Measurements from ENCODE around the gene RNLS. TPM values are rescaled to one million over a fixed set of nuclear protein-coding genes. Genes with fewer than 3 reads are reported as not detected.

Gene RNLS
- total RNA-seq, 1 experiment from 2014 or later = not detected

- ChIA-PET RAD21 (ENCODE audit: low non-redundant PET in 1 of 2, low total read pairs in 2 of 2, uncharacterized antibody in 2 of 2, unreplicated experiment in 2 of 2) (no interaction called here), CTCF (no interaction called here), POLR2A (no interaction called here)
- Histone ChIP-seq H3K9me2 (ENCODE audit: insufficient read depth) (no peaks in the 10 kb centered on the region), H3K4me2 (ENCODE audit: low read length) (no peak overlapping the region), H3K27me3 (ENCODE audit: insufficient read depth, low read length) (no peaks in the 10 kb centered on the region), H3K9ac (ENCODE audit: low read length) (no peak overlapping the region), H4K20me1 (ENCODE audit: insufficient read depth) (no peaks in the 10 kb centered on the region), H3K4me3 (replicated peaks in 1 of 2; ENCODE audit: low read depth in 1 of 2, low read length in 2 of 2) (no peak overlapping the region), H3K4me1 (ENCODE audit: control insufficient read depth in 1 of 2, insufficient read depth in 2 of 2, low read length in 2 of 2) (no peaks in the 10 kb centered on the region), H3K36me3 (ENCODE audit: control insufficient read depth in 1 of 2, insufficient read depth in 2 of 2, low read length in 2 of 2) (no peaks in the 10 kb centered on the region), H3K27ac (ENCODE audit: low read depth, low read length) (no peak overlapping the region), H3K9me3 (ENCODE audit: control insufficient read depth in 1 of 2, insufficient read depth in 1 of 2, low read depth in 1 of 2, low read length in 2 of 2) (no peaks in the 10 kb centered on the region), H2AFZ (ENCODE audit: low read depth, low read length, poor library complexity, severe bottlenecking) (no peak overlapping the region), H3K79me2 (ENCODE audit: insufficient read depth, low read length) (no peaks in the 10 kb centered on the region)
- no peak for TF ChIP-seq TCF7L2 (IDR thresholded peaks at IDR 0.05; ENCODE audit: borderline replicate concordance, extremely low read depth, insufficient read depth, insufficient read length)
- TF ChIP-seq EZH2 (IDR thresholded peaks at IDR 0.05) = no peak
- no peak for TF ChIP-seq SP1 (IDR thresholded peaks at IDR 0.05; ENCODE audit: low read depth)
- TF ChIP-seq SIN3A (IDR thresholded peaks at IDR 0.05; ENCODE audit: low read depth) = no peak
- no peak for TF ChIP-seq POLR2AphosphoS5 (IDR thresholded peaks at IDR 0.05; ENCODE audit: low read depth, low read length)
- intact Hi-C loops (cut with micrococcal nuclease) = no loop called here
- ATAC-seq (no peak), DNase-seq (ENCODE audit: low read depth, low spot score) (no peak)
- BruUV-seq (replicated peaks) = no TSS peak
Observed at GRCh38 chr10:88346144-88346977, 236.8 kb downstream of the RNLS start.

DNA sequence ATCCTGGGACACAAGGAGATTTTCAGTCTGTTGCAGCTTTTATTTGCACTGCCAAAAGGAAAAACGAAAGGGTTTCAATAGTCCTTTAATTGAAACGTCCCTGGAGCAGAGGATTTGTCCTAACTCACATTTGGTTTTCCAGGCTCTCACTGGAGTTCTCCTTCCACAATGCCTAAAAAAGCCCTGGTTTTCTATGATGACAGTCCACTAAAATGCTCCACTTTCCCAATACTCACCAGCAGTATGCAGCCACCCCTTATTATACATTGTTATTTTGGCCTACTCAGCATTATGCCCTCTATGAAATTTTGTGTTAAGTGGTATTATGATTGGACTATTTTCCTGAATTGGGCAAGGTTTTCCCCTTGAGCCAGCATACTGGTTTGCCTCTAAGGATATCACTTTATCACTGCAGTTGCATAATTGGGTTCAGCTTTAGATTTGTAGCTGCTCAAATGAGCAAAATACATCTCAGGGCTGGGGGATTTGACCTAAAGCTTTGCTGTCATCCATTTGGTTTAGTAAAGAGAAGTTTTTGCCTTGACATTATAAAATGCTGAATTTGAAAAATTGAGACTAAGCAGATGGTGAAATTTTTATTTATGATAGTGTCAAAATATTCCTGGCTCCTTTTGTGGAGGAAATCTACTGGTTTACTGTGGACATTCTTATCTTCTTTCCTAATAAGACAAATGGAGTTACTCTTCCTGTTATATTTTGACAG is 239.2 kb downstream of the RNLS start:
- Histone ChIP-seq H3K79me2 (ENCODE audit: insufficient read depth, low read length) (no peaks in the 10 kb centered on the region), H4K20me1 (ENCODE audit: insufficient read depth) (no peaks in the 10 kb centered on the region), H3K27me3 (ENCODE audit: insufficient read depth, low read length) (no peaks in the 10 kb centered on the region), H3K4me1 (ENCODE audit: control insufficient read depth in 1 of 2, insufficient read depth in 2 of 2, low read length in 2 of 2) (no peaks in the 10 kb centered on the region), H3K27ac (ENCODE audit: low read depth, low read length) (no peak overlapping the region), H3K9ac (ENCODE audit: low read length) (no peak overlapping the region), H3K9me2 (ENCODE audit: insufficient read depth) (no peaks in the 10 kb centered on the region), H3K4me2 (ENCODE audit: low read length) (no peak overlapping the region), H3K9me3 (ENCODE audit: control insufficient read depth in 1 of 2, insufficient read depth in 1 of 2, low read depth in 1 of 2, low read length in 2 of 2) (no peaks in the 10 kb centered on the region), H3K36me3 (ENCODE audit: control insufficient read depth in 1 of 2, insufficient read depth in 2 of 2, low read length in 2 of 2) (no peaks in the 10 kb centered on the region), H2AFZ (ENCODE audit: low read depth, low read length, poor library complexity, severe bottlenecking) (no peak overlapping the region), H3K4me3 (replicated peaks in 1 of 2; ENCODE audit: low read depth in 1 of 2, low read length in 2 of 2) (no peak overlapping the region)
- RAD21 ChIA-PET (ENCODE audit: low non-redundant PET in 1 of 2, low total read pairs in 2 of 2, uncharacterized antibody in 2 of 2, unreplicated experiment in 2 of 2) = no interaction called here
- CTCF ChIA-PET = no interaction called here
- DNase-seq (ENCODE audit: low read depth, low spot score) (no peak), ATAC-seq (no peak)
- no TSS peak for BruUV-seq (replicated peaks)
- POLR2A ChIA-PET = no interaction called here
- intact Hi-C loops (cut with micrococcal nuclease) = no loop called here
- TF ChIP-seq, protein P1, sequence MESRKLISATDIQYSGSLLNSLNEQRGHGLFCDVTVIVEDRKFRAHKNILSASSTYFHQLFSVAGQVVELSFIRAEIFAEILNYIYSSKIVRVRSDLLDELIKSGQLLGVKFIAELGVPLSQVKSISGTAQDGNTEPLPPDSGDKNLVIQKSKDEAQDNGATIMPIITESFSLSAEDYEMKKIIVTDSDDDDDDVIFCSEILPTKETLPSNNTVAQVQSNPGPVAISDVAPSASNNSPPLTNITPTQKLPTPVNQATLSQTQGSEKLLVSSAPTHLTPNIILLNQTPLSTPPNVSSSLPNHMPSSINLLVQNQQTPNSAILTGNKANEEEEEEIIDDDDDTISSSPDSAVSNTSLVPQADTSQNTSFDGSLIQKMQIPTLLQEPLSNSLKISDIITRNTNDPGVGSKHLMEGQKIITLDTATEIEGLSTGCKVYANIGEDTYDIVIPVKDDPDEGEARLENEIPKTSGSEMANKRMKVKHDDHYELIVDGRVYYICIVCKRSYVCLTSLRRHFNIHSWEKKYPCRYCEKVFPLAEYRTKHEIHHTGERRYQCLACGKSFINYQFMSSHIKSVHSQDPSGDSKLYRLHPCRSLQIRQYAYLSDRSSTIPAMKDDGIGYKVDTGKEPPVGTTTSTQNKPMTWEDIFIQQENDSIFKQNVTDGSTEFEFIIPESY (IDR thresholded peaks at IDR 0.05; ENCODE audit: extremely low read depth, insufficient replicate concordance, low read length) = no peak
- TF ChIP-seq CBX3 (IDR thresholded peaks at IDR 0.05; ENCODE audit: low read depth) (no peak), POLR2A (IDR thresholded peaks at IDR 0.05; ENCODE audit: borderline replicate concordance, extremely low read depth, insufficient read depth, insufficient read length) (no peak), EGR1 (IDR thresholded peaks at IDR 0.05; ENCODE audit: low read depth) (no peak), REST (IDR thresholded peaks at IDR 0.05; ENCODE audit: low read depth) (no peak), JUND (IDR thresholded peaks at IDR 0.05) (no peak), YY1 (IDR thresholded peaks at IDR 0.05; ENCODE audit: extremely low read depth, insufficient replicate concordance, low read depth, low read length) (no peak), FOSL1 (IDR thresholded peaks at IDR 0.05; ENCODE audit: low read depth) (no peak)
- TF ChIP-seq, protein P2, sequence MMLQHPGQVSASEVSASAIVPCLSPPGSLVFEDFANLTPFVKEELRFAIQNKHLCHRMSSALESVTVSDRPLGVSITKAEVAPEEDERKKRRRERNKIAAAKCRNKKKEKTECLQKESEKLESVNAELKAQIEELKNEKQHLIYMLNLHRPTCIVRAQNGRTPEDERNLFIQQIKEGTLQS (IDR thresholded peaks at IDR 0.05) = no peak

All from HCT116 (cell line).